MM.1S (cell line): ENCODE measurements around the gene ETNPPL.

Experiments used
- CTCF ChIP-seq: fragments of 300-600 bp; sonication (generic); IDR thresholded peaks from 2 replicates; pipeline ENCODE4 v1.5.1; 2016; ENCODE audit warnings: antibody characterized with exemption, low read length, mixed read lengths
- EZH2 ChIP-seq: fragments of 300-600 bp; sonication (generic); optimal IDR thresholded peaks from 2 replicates; pipeline ENCODE3; 2017; ENCODE audit warnings: low read depth, mild to moderate bottlenecking, antibody characterized with exemption, low read length, mixed read lengths
- EZH2phosphoT487 ChIP-seq: fragments of 300-600 bp; sonication (generic); IDR thresholded peaks from 2 replicates; pipeline ENCODE4 v1.6.1; 2018; ENCODE audit warnings: antibody characterized with exemption, low read length

- TF ChIP-seq CTCF = no peak
- TF ChIP-seq EZH2 = no peak
- TF ChIP-seq EZH2phosphoT487 = no peak
Observed at GRCh38 chr4:108742451-108743420, 20.1 kb downstream of the ETNPPL start.
